SU-DHL-6 (cell line): Measurements from ENCODE around the gene RPS17.
"Not testable (repeated sequence)": the region's sequence is repeated elsewhere in the genome, so short reads cannot be mapped to it uniquely, and the experiment has no call there.

Source experiments
- H2AFZ ChIP-seq: fragments of 200-600 bp; sonication (generic); 2 replicates; pipeline ENCODE4 v1.6.1; 2014; ENCODE audit warnings: low read depth, mild to moderate bottlenecking, moderate library complexity, mixed read lengths, antibody characterized with exemption, low read length; ENCODE audit not compliant: severe bottlenecking
- H3F3A ChIP-seq: fragments of 200-600 bp; shearing (Covaris generic); 2 replicates; pipeline ENCODE4 v1.6.0; 2016; ENCODE audit warnings: antibody characterized with exemption, mild to moderate bottlenecking; ENCODE audit not compliant: insufficient read depth
- H3K27ac ChIP-seq: fragments of 200-600 bp; sonication (generic); 2 replicates; pipeline ENCODE4 v1.5.1; 2016; ENCODE audit warnings: low read depth, mild to moderate bottlenecking, low read length, moderate library complexity, mixed read lengths
- H3K27me3 ChIP-seq: fragments of 200-600 bp; sonication (generic), shearing (Covaris generic); 2 replicates; pipeline ENCODE4 v1.6.0; 2014; ENCODE audit warnings: mild to moderate bottlenecking, low read length
- H3K36me3 ChIP-seq: fragments of 200-600 bp; sonication (generic); 2 replicates; pipeline ENCODE4 v1.6.1; 2014; ENCODE audit warnings: mild to moderate bottlenecking, low read length, mixed read lengths
- H3K4me2 ChIP-seq: fragments of 300-600, 200-600 bp; shearing (Covaris generic), sonication (generic); 2 replicates; pipeline ENCODE4 v1.6.0; 2014; ENCODE audit warnings: low read length, low read depth, mild to moderate bottlenecking; ENCODE audit not compliant: poor library complexity, severe bottlenecking
- H3K4me3 ChIP-seq: fragments of 200-600 bp; sonication (generic); 2 replicates; pipeline ENCODE4 v1.5.1; 2014; ENCODE audit warnings: antibody characterized with exemption, low read length, mild to moderate bottlenecking, mixed read lengths; ENCODE audit not compliant: insufficient read depth, poor library complexity, severe bottlenecking
- H3K79me2 ChIP-seq: fragments of 200-600 bp; sonication (generic); 2 replicates; pipeline ENCODE4 v1.6.1; 2014; ENCODE audit warnings: mild to moderate bottlenecking, low read length, moderate library complexity; ENCODE audit not compliant: insufficient read depth
- H3K9ac ChIP-seq: fragments of 200-600 bp; sonication (generic); 2 replicates; pipeline ENCODE4 v1.7.0; 2014; ENCODE audit warnings: mild to moderate bottlenecking, low read length
- H3K9me2 ChIP-seq: fragments of 200-600 bp; sonication (generic); replicated peaks from 2 replicates; pipeline ENCODE4 v1.6.1; 2014; ENCODE audit warnings: low read length; ENCODE audit not compliant: insufficient read depth
- H3K9me3 ChIP-seq: fragments of 200-600 bp; sonication (generic); 2 replicates; pipeline ENCODE4 v1.6.1; 2014; ENCODE audit warnings: low read length, mixed read lengths; ENCODE audit not compliant: insufficient read depth
- H4K20me1 ChIP-seq: fragments of 200-600 bp; sonication (generic); 2 replicates; pipeline ENCODE4 v1.6.1; 2014; ENCODE audit warnings: low read depth, mild to moderate bottlenecking, antibody characterized with exemption, low read length, moderate library complexity, mixed read lengths
- CTCF ChIP-seq: fragments of 200-600 bp; sonication (generic); IDR thresholded peaks from one replicate; pipeline ENCODE4 v1.5.1; 2017; ENCODE audit warnings: antibody characterized with exemption, mild to moderate bottlenecking, low read length, moderate library complexity; ENCODE audit not compliant: insufficient read depth, poor library complexity, severe bottlenecking
- EZH2phosphoT487 ChIP-seq: fragments of 200-600 bp; sonication (generic), shearing (Covaris generic); conservative IDR thresholded peaks from 2 replicates; pipeline ENCODE4 v1.6.1; 2018; ENCODE audit warnings: mild to moderate bottlenecking, antibody characterized with exemption, low read length, moderate library complexity, mixed read lengths

The RPS17 gene

GRCh38 chr15:82535566-82536408 is 4.5 kb downstream of the RPS17 start:
- Histone ChIP-seq H3K9me3 (no peaks in the 10 kb centered on the region), H3K27me3 (no peaks in the 10 kb centered on the region), H3K9me2 (no peaks in the 10 kb centered on the region), H4K20me1 (peaks cover 13% of the 10 kb centered on the region; the same call in 1 of the 2 replicates), H2AFZ (no peak overlapping the region), H3K9ac (no peak overlapping the region), H3K4me3 (no peak overlapping the region), H3K27ac (no peak overlapping the region), H3K4me2 (no peak overlapping the region), H3K79me2 (peaks cover 27% of the 10 kb centered on the region), H3F3A (peaks cover 65% of the 10 kb centered on the region), H3K36me3 (peaks cover 34% of the 10 kb centered on the region)
- no peak for TF ChIP-seq EZH2phosphoT487
- TF ChIP-seq CTCF, result no peak

DNA sequence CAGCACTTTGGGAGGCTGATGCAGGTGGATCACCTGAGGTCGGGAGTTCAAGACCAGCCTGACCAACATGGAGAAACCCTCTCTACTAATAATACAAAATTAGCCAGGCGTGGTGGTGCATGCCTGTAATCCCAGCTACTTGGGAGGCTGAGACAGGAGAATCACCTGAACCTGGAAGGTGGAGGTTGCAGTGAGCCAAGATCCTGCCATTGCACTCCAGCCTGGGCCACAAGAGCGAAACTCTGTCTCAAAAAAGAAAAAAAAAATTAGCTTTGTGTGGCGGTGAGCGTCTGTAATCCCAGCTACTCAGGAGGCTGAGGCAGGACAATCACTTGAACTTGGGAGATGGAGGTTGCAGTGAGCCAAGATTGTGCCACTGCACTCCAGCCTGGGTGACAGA is 5.1 kb downstream of the RPS17 start:
- not testable (repeated sequence) for H3K9me3 ChIP-seq, H3K9me2 ChIP-seq, H3K27ac ChIP-seq, H3K27me3 ChIP-seq, H2AFZ ChIP-seq, H3K4me2 ChIP-seq, H3K4me3 ChIP-seq, H3K9ac ChIP-seq
- Histone ChIP-seq H3F3A (peaks cover 65% of the 10 kb centered on the region), H3K79me2 (peaks cover 26% of the 10 kb centered on the region), H4K20me1 (peaks cover 13% of the 10 kb centered on the region; the same call in 1 of the 2 replicates), H3K36me3 (peaks cover 34% of the 10 kb centered on the region)

- not testable (repeated sequence) for H3K27ac ChIP-seq, H3K9ac ChIP-seq, H3K4me2 ChIP-seq, H2AFZ ChIP-seq, H3K9me3 ChIP-seq, H3K4me3 ChIP-seq, H3K9me2 ChIP-seq, H3K27me3 ChIP-seq
- Histone ChIP-seq H3F3A (peaks cover 59% of the 10 kb centered on the region), H3K36me3 (peaks cover 29% of the 10 kb centered on the region), H3K79me2 (peaks cover 19% of the 10 kb centered on the region), H4K20me1 (peaks cover 13% of the 10 kb centered on the region; the same call in 1 of the 2 replicates)
Measured at GRCh38 chr15:82534457-82534861, 5.8 kb downstream of the RPS17 start.

- H4K20me1 ChIP-seq, result peaks cover 12% of the 10 kb centered on the region; the same call in 1 of the 2 replicates
- no peaks in the 10 kb centered on the region for H3K27me3 ChIP-seq
- H3K27ac ChIP-seq, result no peak overlapping the region
- no peaks in the 10 kb centered on the region for H3K9me2 ChIP-seq
- H3K4me3 ChIP-seq, result no peak overlapping the region
- peaks cover 24% of the 10 kb centered on the region for H3K36me3 ChIP-seq
- H3F3A ChIP-seq, result peaks cover 54% of the 10 kb centered on the region
- no peaks in the 10 kb centered on the region for H3K9me3 ChIP-seq
- peaks cover 12% of the 10 kb centered on the region; the same call in 1 of the 2 replicates for H3K79me2 ChIP-seq
- H3K9ac ChIP-seq, result no peak overlapping the region
- no peak overlapping the region for H3K4me2 ChIP-seq
- TF ChIP-seq CTCF (no peak), EZH2phosphoT487 (no peak)
- H2AFZ ChIP-seq, result no peak overlapping the region
Measured at GRCh38 chr15:82533801-82534200, 6.5 kb downstream of the RPS17 start.
